ENCODE data around the gene FOXD2.

Gene FOXD2

DNA sequence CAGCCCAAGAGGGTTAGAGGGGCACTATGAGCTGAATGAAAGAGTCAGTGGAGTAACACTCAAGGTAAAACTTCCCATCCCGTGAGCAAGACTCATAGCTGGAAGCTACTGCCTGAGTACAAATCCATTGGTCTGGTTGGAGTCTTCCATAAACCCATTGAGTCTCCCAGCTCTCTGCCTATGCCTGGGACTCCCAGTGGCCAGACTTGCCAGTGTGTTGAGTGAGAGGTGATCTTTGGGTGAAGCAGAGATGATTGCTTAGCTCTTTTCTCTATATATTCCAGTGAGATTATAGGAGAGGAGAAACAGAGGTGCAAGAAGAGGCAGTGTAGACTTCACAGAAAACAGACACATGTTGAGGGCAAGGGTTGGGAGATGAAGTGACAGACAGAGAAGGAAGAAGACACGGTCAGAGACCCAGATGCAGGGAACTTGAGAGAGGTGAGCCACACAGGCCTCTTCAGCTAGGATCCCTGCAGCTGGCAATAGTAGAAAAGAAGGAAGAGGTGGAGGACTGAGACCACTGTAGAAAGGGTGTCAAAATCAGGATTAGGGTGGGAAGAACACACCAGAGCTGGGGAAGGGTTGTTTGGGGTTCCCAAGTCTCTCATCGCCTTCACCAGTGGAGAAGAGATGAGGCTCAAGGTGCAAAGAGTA lies 3.7 kb downstream of the FOXD2 start:
- Histone ChIP-seq H3K27me3 (ENCODE audit: insufficient read depth, low read length, poor library complexity, severe bottlenecking) (peaks cover 6% of the 10 kb centered on the region), H3K4me2 (ENCODE audit: low read depth, low read length, poor library complexity, severe bottlenecking) (no peak overlapping the region), H3K9me3 (ENCODE audit: insufficient read depth, low read depth, low read length) (no peaks in the 10 kb centered on the region), H3K9me2 (replicated peaks; ENCODE audit: low read depth, low read length) (no peaks in the 10 kb centered on the region), H3F3A (ENCODE audit: low read depth) (no peaks in the 10 kb centered on the region), H3K9ac (ENCODE audit: low read depth, low read length, poor library complexity, severe bottlenecking) (no peak overlapping the region), H3K4me3 (ENCODE audit: low read length, poor library complexity, severe bottlenecking) (no peak overlapping the region), H4K20me1 (ENCODE audit: insufficient read depth, low read length, poor library complexity, severe bottlenecking) (no peaks in the 10 kb centered on the region), H3K36me3 (ENCODE audit: insufficient read depth, low read length) (no peaks in the 10 kb centered on the region), H3K79me2 (ENCODE audit: insufficient read depth, low read length) (peaks cover 5% of the 10 kb centered on the region; the same call in 1 of the 2 replicates), H2AFZ (ENCODE audit: low read length) (no peak overlapping the region), H3K4me1 (ENCODE audit: insufficient read depth, low read length, poor library complexity, severe bottlenecking) (no peaks in the 10 kb centered on the region)
- TF ChIP-seq EZH2phosphoT487 (IDR thresholded peaks at IDR 0.05; ENCODE audit: borderline replicate concordance), result no peak
- TF ChIP-seq, protein P1, sequence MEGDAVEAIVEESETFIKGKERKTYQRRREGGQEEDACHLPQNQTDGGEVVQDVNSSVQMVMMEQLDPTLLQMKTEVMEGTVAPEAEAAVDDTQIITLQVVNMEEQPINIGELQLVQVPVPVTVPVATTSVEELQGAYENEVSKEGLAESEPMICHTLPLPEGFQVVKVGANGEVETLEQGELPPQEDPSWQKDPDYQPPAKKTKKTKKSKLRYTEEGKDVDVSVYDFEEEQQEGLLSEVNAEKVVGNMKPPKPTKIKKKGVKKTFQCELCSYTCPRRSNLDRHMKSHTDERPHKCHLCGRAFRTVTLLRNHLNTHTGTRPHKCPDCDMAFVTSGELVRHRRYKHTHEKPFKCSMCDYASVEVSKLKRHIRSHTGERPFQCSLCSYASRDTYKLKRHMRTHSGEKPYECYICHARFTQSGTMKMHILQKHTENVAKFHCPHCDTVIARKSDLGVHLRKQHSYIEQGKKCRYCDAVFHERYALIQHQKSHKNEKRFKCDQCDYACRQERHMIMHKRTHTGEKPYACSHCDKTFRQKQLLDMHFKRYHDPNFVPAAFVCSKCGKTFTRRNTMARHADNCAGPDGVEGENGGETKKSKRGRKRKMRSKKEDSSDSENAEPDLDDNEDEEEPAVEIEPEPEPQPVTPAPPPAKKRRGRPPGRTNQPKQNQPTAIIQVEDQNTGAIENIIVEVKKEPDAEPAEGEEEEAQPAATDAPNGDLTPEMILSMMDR (conservative IDR thresholded peaks at IDR 0.05; ENCODE audit: low read length), result no peak

DNA sequence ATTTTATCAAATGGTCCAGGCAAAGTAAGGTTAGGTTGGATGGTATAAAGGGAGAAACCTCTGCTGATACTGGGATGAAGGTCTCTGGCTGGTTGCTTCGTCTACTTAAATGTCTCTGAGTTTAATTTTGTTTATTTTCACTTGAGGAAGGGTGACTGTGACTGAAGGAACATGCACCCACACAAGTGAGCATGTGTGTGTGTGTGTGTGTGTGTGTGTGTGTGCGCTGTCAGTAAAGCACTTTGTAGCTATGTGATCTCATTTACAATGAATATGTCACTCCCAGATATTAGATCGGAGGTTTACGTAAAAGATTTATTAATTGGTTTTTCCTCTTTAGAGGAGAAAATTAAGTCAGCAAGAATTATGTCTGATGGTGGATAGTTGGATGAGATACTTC lies 4.4 kb downstream of the FOXD2 start:
- Histone ChIP-seq H3K27me3 (ENCODE audit: insufficient read depth, low read length, poor library complexity, severe bottlenecking) (peaks cover under 1% of the 10 kb centered on the region), H3K9me2 (replicated peaks; ENCODE audit: low read depth, low read length) (no peaks in the 10 kb centered on the region), H3F3A (ENCODE audit: low read depth) (no peaks in the 10 kb centered on the region), H3K4me2 (ENCODE audit: low read depth, low read length, poor library complexity, severe bottlenecking) (no peak overlapping the region), H3K9ac (ENCODE audit: low read depth, low read length, poor library complexity, severe bottlenecking) (no peak overlapping the region), H3K79me2 (ENCODE audit: insufficient read depth, low read length) (no peaks in the 10 kb centered on the region), H3K4me3 (ENCODE audit: low read length, poor library complexity, severe bottlenecking) (no peak overlapping the region), H4K20me1 (ENCODE audit: insufficient read depth, low read length, poor library complexity, severe bottlenecking) (no peaks in the 10 kb centered on the region), H2AFZ (ENCODE audit: low read length) (no peak overlapping the region), H3K36me3 (ENCODE audit: insufficient read depth, low read length) (no peaks in the 10 kb centered on the region), H3K9me3 (ENCODE audit: insufficient read depth, low read depth, low read length) (no peaks in the 10 kb centered on the region), H3K4me1 (ENCODE audit: insufficient read depth, low read length, poor library complexity, severe bottlenecking) (no peaks in the 10 kb centered on the region)
- TF ChIP-seq EZH2phosphoT487 (IDR thresholded peaks at IDR 0.05; ENCODE audit: borderline replicate concordance), result no peak
- TF ChIP-seq, protein P1 (conservative IDR thresholded peaks at IDR 0.05; ENCODE audit: low read length), result no peak

- no peak for TF ChIP-seq EZH2phosphoT487 (IDR thresholded peaks at IDR 0.05; ENCODE audit: borderline replicate concordance)
- TF ChIP-seq, protein P1 (conservative IDR thresholded peaks at IDR 0.05; ENCODE audit: low read length), result no peak
- H3K4me1 ChIP-seq (ENCODE audit: insufficient read depth, low read length, poor library complexity, severe bottlenecking), result no peaks in the 10 kb centered on the region
Measured at GRCh38 chr1:47442842-47443529, 5.1 kb downstream of the FOXD2 start.

More at GRCh38 chr1:47442842-47443529, 5.1 kb downstream of the FOXD2 start:
- Histone ChIP-seq H3K9me3 (ENCODE audit: insufficient read depth, low read depth, low read length) (no peaks in the 10 kb centered on the region), H3K4me2 (ENCODE audit: low read depth, low read length, poor library complexity, severe bottlenecking) (no peak overlapping the region), H2AFZ (ENCODE audit: low read length) (no peak overlapping the region), H4K20me1 (ENCODE audit: insufficient read depth, low read length, poor library complexity, severe bottlenecking) (no peaks in the 10 kb centered on the region), H3K9me2 (replicated peaks; ENCODE audit: low read depth, low read length) (no peaks in the 10 kb centered on the region), H3K36me3 (ENCODE audit: insufficient read depth, low read length) (no peaks in the 10 kb centered on the region), H3K79me2 (ENCODE audit: insufficient read depth, low read length) (no peaks in the 10 kb centered on the region), H3K27me3 (ENCODE audit: insufficient read depth, low read length, poor library complexity, severe bottlenecking) (no peaks in the 10 kb centered on the region), H3K4me3 (ENCODE audit: low read length, poor library complexity, severe bottlenecking) (no peak overlapping the region), H3F3A (ENCODE audit: low read depth) (no peaks in the 10 kb centered on the region), H3K9ac (ENCODE audit: low read depth, low read length, poor library complexity, severe bottlenecking) (no peak overlapping the region)
